SW 1271 (cell line): Measurements from ENCODE around the gene TLE1.
"Not testable (repeated sequence)": the region's sequence is repeated elsewhere in the genome, so short reads cannot be mapped to it uniquely, and the experiment has no call there.

Experiments used
- DNase-seq, 2 experiments: peaks; one replicate each; lab custom pipeline; 2025; lab: John Stamatoyannopoulos, UW

Gene TLE1

GRCh38 chr9:81689343-81690175 is at the start of gene TLE1:
TLE1 (minus strand) TSS chr9:81689547; CDS start chr9:81688240, 1,307 bp downstream.
- DNase-seq: peak; percentile 98 to 99

DNA sequence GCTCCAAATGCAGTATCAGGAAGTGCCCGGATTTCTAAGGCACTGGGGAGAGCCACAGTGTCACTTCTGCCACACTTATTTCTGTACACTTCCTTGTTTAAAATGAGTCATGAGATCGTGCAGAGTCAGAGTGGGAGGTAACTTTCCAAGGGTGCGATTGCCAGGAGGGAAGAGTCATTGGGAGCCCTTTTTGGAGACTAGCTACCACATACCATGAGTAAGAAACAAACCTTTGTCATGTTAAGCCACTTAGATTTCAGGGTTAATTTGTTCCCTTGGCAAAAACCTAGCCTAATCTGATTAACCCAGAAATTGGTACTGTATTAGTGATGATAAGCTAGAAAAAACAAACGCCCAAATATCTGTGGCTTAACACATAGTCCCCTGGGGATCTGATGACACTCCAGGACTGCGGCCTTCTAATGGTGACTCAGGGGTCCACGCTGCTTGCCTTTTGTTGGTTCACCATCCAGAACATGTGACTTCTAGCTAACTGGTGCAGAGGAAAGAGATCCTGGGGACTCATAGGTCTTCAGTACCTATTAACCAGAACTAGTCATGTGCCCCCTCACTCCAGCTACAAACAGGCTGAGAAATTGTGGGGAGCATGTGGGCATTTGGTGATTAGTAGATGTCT is 48.6 kb upstream of the TLE1 start:
- no peak for DNase-seq

- DNase-seq: not testable (repeated sequence)
Measured at GRCh38 chr9:81730498-81730897, 41.2 kb upstream of the TLE1 start.

DNA sequence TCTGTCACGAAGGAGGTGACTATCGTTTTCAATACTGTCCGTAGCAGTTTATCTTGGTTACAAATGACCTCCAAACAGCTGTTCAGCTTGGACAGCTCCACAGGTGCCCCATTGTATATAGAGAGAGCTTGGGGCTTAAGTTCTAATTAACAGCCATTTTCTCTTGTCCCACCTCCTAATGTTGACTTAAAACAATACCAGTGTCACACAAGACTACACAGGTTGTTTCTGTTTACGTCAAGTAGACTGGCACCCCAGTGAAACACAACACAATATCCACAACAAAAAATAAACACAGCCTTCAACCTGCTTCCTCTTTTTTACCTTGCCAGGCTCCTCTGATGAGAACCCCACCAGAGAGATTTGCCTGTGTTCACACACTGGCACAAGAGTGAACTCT is 39.8 kb upstream of the TLE1 start:
- no peak for DNase-seq

- DNase-seq: no peak
Measured at GRCh38 chr9:81724242-81724889, 35.0 kb upstream of the TLE1 start.

DNA sequence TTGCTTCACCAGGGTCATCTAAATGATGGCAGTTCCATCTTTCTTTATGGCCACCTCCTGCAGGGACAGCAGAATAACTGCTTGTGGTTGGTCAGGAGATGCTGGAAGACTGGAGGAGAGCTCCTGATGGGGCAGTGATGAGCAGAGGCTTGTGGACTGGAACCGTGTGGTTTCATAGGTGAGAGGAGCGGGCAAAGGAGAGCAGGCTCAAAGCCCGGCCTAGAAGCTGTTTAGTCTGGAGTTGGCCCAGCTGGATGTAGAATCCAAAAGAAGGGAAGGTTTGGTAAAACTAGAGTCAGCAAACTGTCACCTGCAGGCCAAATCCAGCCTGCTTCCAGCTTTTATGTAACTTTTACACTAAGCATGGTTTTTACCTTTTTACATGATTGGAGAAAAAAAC is 32.9 kb upstream of the TLE1 start:
- DNase-seq: no peak

DNA sequence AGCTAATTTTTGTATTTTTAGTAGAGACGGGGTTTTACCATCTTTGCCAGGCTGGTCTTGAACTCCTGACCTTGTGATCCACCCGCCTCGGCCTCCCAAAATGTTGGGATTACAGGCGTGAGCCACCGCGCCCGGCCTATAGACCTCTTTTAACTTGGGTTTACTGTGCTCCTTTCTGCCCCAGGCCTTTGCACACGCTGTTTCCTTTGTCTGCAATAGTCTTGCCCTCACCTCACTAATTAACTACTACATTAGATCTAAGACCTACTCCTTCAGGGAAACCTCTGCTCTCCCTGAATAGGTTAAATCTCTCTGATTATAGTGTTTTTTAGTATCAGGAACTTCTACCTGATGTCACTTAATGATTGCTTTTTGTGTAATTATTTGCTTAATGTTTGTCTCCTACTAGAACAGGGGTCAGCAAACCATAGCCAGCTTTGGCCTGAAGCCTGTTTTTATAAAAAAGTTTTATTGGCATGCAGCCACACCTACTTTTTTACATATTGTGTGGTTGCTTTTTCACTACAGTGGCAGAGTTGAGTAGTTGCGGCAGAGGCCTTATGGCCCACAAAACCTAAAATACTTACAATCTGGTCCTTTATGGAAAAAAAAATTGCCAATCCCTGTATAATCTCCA is 31.2 kb upstream of the TLE1 start:
- no peak for DNase-seq

- DNase-seq: no peak
Measured at GRCh38 chr9:81719972-81720371, 30.6 kb upstream of the TLE1 start.

DNA sequence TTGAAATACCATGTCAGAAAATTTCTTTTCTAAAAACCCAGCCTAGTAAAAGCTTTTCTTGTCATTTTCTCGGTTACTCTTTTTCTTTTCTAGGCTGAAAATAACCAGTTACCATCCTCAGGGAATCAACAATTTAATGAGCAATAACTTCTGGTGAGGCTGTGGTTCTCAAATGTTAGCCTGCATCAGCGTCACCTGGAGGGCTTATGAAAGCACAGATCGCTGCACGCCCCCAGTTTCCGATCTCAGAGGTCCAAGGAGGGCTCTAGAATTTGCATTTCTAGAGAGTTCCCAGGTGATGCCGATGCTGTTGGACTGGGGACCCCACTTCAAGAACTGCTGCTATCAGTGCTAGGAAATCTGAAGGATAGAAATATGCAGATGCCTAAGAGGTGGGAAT is 28.9 kb upstream of the TLE1 start:
- no peak for DNase-seq

DNA sequence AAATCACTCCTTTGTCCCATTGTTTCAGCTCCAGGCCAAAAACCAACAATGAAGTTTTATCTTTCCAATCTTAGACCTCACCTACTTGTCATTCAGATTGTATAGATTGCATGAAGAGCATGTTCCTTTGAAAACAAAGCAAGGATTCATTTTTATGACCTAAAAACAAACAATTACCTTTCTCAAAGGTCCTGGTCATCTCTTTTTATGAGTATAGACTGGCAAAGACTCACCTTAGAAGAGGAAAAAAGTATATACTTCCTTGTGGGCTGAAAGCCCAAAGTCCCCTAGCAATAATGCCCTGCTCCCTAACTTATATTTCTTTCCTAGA is 28.4 kb upstream of the TLE1 start:
- no peak for DNase-seq

- no peak for DNase-seq
Measured at GRCh38 chr9:81717061-81717746, 27.9 kb upstream of the TLE1 start.

GRCh38 chr9:81716409-81716808 is 27.1 kb upstream of the TLE1 start:
- no peak for DNase-seq

- DNase-seq: no peak
Measured at GRCh38 chr9:81705578-81705977, 16.2 kb upstream of the TLE1 start.

DNA sequence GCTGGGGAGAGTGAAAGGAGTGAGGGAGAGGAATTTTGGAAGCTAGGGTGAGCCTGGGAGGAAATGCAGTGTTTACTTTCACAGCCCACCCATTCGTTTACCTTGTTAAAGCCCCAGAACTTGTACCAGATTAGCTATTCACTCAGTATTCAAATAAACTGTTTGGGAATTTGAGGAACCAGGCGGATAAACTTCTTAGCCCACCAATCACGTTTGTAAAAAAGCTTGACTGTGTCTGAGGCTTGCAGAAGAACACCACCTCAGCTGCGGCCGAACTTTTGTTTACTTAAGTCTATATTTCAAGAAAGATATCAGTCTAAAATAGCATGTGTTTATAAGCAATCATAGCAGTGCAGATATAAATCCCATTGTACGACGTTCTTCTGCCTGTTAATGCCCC is 5.2 kb upstream of the TLE1 start:
- DNase-seq: no peak

DNA sequence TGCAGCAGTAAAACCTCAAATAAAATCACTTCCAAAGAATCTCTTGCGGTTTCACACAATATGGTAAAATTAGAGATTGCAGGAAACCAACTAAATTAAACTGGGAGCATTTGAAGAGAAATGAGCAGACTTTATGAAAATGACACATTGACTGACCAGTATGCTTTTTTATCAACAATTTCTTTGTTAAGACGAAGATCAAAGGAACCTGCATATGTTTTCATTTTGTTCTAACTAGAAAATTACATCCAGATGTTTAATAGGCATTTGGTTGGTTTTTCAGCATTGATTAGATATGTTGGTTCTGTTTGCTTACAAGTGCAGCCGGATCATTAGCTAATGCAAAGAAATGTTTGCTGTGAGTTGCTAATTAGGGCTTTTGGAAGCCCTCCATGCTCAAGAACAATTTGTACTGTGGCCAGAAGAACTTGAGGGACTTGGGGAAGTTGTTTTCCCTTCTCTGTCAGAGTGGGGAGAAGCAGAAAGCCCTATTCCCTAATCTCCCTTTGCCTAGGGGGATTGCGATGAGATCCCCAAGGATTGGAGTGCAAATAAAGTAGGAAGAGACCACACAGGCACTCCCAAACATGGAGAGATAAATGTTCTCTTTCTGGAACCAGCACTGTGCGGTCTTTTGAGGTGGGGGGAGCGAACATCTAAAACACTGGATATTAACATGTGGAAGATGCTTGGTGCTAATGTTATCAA is 4.5 kb upstream of the TLE1 start:
- no peak for DNase-seq

GRCh38 chr9:81690251-81690851 is 1.0 kb upstream of the TLE1 start:
- DNase-seq: no peak

DNA sequence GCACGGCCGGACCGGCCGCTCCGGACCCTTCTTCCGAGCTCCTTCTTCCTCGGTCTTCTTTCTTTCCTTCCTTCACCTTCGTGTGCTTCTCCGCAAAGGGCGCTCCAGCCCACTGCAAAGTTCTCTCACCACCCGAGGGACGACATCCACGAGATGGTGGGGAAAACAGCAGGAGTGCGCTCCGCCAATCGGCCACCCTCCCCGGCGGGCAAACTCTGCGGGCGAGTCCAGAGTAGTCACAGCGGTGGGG is 329 bp downstream of the TLE1 start:
- not testable (repeated sequence) for DNase-seq

- DNase-seq: not testable (repeated sequence)
Measured at GRCh38 chr9:81688262-81689092, 870 bp downstream of the TLE1 start.

DNA sequence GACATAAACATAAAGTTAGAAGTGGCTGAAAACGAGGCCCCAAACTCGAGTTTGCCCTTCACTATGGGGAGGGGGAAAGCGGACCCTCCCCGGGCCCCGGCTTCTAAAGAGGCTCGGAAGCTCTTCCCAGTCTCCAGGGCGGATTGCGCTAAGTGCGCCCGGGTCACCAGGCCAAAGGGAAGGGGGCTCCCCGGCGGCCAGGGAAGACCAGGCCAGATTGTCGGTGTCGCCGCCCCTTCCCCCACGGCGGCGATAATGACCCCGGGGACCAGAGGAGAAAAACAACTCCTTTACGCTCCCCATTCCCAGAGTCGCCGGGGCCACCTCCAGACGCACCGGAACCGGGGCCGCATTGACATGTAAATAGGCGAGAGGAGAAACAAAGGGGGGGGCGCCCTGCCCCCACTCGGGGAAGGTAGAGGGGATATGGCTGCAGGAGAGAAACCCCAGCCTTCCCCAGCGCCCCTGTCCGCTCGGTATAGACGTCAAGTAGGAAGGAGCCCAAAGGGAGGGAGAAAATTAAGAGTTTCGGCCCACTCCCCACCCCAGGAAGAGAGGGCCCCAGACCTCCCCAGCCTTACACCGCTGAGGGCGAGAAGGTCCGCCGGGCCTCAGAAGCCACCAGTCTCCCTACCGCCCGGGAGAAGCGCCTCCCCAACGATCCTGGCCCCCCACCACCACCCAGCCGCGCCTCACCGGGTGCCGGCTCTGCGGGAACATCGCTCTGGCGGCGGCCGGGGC is 1.7 kb downstream of the TLE1 start:
- no peak for DNase-seq
